IMR-90 (cell line): ENCODE measurements around the gene MDFI.

Experiments
- FOS ChIP-seq: fragments of 150-350 bp; IDR thresholded peaks from 2 replicates; pipeline ENCODE4 v1.6.1; 2016; ENCODE audit warnings: low read depth, low read length
- MXI1 ChIP-seq: IDR thresholded peaks from 2 replicates; pipeline ENCODE4 v1.6.1; 2012; ENCODE audit warnings: low read depth, mild to moderate bottlenecking, low read length, moderate library complexity, borderline replicate concordance
- POLR2A ChIP-seq: IDR thresholded peaks from 2 replicates; pipeline ENCODE4 v1.6.1; 2012; ENCODE audit warnings: mild to moderate bottlenecking, low read depth, low read length
- RAD21 ChIP-seq: IDR thresholded peaks from 2 replicates; pipeline ENCODE4 v1.6.1; 2012; ENCODE audit warnings: low read length, improper control_type of control experiment
- RFX5 ChIP-seq: IDR thresholded peaks from 2 replicates; pipeline ENCODE4 v1.8.0; 2012; ENCODE audit warnings: low read depth, mild to moderate bottlenecking, low read length, moderate library complexity
- SMC3 ChIP-seq: fragments of 150-350 bp; IDR thresholded peaks from 2 replicates; pipeline ENCODE4 v1.6.1; 2016; ENCODE audit warnings: low read depth, mild to moderate bottlenecking, antibody characterized with exemption, low read length, moderate library complexity
- TF ChIP-seq, protein P1 (sequence below): conservative IDR thresholded peaks from 2 replicates; pipeline ENCODE4 v1.5.1; 2012; ENCODE audit warnings: mild to moderate bottlenecking, low read depth, low read length, improper control_type of control experiment
- TF ChIP-seq, protein P2 (sequence below): fragments of 150-350 bp; IDR thresholded peaks from 2 replicates; pipeline ENCODE4 v1.6.1; 2017; ENCODE audit warnings: mild to moderate bottlenecking, antibody characterized with exemption, low read length, low read depth
- TF ChIP-seq, protein P3 (sequence below): fragments of 150-350 bp; IDR thresholded peaks from 2 replicates; pipeline ENCODE4 v1.6.1; 2016; ENCODE audit warnings: low read depth, mild to moderate bottlenecking, low read length, moderate library complexity, borderline replicate concordance

DNA sequence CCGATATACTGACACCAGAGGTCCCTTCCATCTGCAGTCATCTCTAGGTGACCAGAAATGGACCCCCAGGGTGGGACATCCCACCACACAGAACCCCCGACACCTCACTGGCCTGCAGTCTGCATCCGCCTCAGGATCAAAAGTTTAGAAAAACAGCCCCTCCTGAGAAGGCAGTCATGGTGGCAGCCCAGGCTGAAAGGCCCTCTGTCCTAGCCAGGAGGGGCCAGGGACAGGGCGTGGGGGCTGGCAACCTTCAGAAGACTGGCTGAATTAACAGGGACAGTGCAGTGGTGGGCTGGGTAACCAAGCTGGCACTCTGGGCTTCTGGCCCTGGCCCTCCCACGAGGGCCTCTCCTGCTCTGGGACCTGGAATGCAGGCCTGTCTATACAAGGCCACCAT lies 34.3 kb upstream of the MDFI start:
- TF ChIP-seq SMC3 (no peak), RFX5 (no peak), POLR2A (no peak), RAD21 (no peak), MXI1 (no peak), FOS (no peak)
- TF ChIP-seq, protein P1, sequence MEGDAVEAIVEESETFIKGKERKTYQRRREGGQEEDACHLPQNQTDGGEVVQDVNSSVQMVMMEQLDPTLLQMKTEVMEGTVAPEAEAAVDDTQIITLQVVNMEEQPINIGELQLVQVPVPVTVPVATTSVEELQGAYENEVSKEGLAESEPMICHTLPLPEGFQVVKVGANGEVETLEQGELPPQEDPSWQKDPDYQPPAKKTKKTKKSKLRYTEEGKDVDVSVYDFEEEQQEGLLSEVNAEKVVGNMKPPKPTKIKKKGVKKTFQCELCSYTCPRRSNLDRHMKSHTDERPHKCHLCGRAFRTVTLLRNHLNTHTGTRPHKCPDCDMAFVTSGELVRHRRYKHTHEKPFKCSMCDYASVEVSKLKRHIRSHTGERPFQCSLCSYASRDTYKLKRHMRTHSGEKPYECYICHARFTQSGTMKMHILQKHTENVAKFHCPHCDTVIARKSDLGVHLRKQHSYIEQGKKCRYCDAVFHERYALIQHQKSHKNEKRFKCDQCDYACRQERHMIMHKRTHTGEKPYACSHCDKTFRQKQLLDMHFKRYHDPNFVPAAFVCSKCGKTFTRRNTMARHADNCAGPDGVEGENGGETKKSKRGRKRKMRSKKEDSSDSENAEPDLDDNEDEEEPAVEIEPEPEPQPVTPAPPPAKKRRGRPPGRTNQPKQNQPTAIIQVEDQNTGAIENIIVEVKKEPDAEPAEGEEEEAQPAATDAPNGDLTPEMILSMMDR, result no peak
- TF ChIP-seq, protein P2, sequence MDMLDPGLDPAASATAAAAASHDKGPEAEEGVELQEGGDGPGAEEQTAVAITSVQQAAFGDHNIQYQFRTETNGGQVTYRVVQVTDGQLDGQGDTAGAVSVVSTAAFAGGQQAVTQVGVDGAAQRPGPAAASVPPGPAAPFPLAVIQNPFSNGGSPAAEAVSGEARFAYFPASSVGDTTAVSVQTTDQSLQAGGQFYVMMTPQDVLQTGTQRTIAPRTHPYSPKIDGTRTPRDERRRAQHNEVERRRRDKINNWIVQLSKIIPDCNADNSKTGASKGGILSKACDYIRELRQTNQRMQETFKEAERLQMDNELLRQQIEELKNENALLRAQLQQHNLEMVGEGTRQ, result no peak
- TF ChIP-seq, protein P3, sequence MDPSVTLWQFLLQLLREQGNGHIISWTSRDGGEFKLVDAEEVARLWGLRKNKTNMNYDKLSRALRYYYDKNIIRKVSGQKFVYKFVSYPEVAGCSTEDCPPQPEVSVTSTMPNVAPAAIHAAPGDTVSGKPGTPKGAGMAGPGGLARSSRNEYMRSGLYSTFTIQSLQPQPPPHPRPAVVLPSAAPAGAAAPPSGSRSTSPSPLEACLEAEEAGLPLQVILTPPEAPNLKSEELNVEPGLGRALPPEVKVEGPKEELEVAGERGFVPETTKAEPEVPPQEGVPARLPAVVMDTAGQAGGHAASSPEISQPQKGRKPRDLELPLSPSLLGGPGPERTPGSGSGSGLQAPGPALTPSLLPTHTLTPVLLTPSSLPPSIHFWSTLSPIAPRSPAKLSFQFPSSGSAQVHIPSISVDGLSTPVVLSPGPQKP, result no peak
